Fibroblast of skin of left biceps (primary cell): Measurements from ENCODE around the gene SCAMP2.
"Not testable (repeated sequence)": the region's sequence is repeated elsewhere in the genome, so short reads cannot be mapped to it uniquely, and the experiment has no call there.

Experiments
- DNase-seq, 2 experiments: peaks; one replicate each; pipeline ENCODE4 v3.0.0-alpha.2; 2013; ENCODE audit warnings: low read depth in 2 of 2

SCAMP2 gene

GRCh38 chr15:74890665-74890960 lies 17.4 kb upstream of the SCAMP2 start:
- DNase-seq = no peak

- DNase-seq = peak in 1 of 2 experiments; percentile 39
These were observed 16.9 kb upstream of the SCAMP2 start, which contains the start of gene MPI for GRCh38 chr15:74889883-74890664. Gene MPI (plus strand): TSS chr15:74890042. CDS start chr15:74890074, 32 bp downstream.

- no peak for DNase-seq
These were observed 16.3 kb upstream of the SCAMP2 start for GRCh38 chr15:74889390-74889882.

- no peak for DNase-seq
These were observed 15.6 kb upstream of the SCAMP2 start for GRCh38 chr15:74888716-74889115.

- DNase-seq = not testable (repeated sequence)
These were observed 14.5 kb upstream of the SCAMP2 start for GRCh38 chr15:74887537-74888193.

GRCh38 chr15:74885461-74885860 lies 12.3 kb upstream of the SCAMP2 start:
- DNase-seq = no peak

- DNase-seq = no peak
These were observed 11.5 kb upstream of the SCAMP2 start for GRCh38 chr15:74884428-74885223.

GRCh38 chr15:74882528-74882927 lies 9.4 kb upstream of the SCAMP2 start:
- DNase-seq = no peak

- no peak for DNase-seq
These were observed 5.1 kb upstream of the SCAMP2 start for GRCh38 chr15:74878273-74878672.

- no peak for DNase-seq
These were observed 725 bp upstream of the SCAMP2 start for GRCh38 chr15:74873756-74874424.

GRCh38 chr15:74872702-74873035 lies 496 bp downstream of the SCAMP2 start:
- DNase-seq = no peak

GRCh38 chr15:74870436-74871215 lies 2.5 kb downstream of the SCAMP2 start:
- no peak for DNase-seq

GRCh38 chr15:74869726-74870407 lies 3.3 kb downstream of the SCAMP2 start:
- DNase-seq = no peak

- no peak for DNase-seq
These were observed 3.8 kb downstream of the SCAMP2 start for GRCh38 chr15:74869372-74869725.

GRCh38 chr15:74868059-74868458 lies 5.1 kb downstream of the SCAMP2 start:
- no peak for DNase-seq

GRCh38 chr15:74867466-74868038 lies 5.6 kb downstream of the SCAMP2 start:
- DNase-seq = no peak

- no peak for DNase-seq
These were observed 7.1 kb downstream of the SCAMP2 start for GRCh38 chr15:74866090-74866489.

GRCh38 chr15:74865316-74865715 lies 7.8 kb downstream of the SCAMP2 start:
- no peak for DNase-seq

- DNase-seq = no peak
These were observed 8.9 kb downstream of the SCAMP2 start for GRCh38 chr15:74864296-74864695.
